Skin of body (tissue), 3 donors: ENCODE measurements around the gene ZNF157. TPM values are rescaled to one million over a fixed set of nuclear protein-coding genes. Genes with fewer than 3 reads are reported as not detected.

Source experiments
- DNase-seq: peaks from one replicate; lab custom pipeline; 2025; lab: John Stamatoyannopoulos, UW
- small RNA-seq: library from RNA; depleted of rRNA; stranded (forward); fragments of <200 nt; gene quantifications from one replicate; pipeline ENCODE3, GENCODE V24; 2014; ENCODE audit warnings: low replicate concordance
- total RNA-seq: library from RNA; depleted of rRNA; stranded (reverse); fragments of >200 nt; gene quantifications from one replicate; pipeline ENCODE4 v1.2.3, GENCODE V29; 2014

Gene ZNF157
- total RNA-seq, 1 donor from 2014 or later = 0.49 TPM

DNA sequence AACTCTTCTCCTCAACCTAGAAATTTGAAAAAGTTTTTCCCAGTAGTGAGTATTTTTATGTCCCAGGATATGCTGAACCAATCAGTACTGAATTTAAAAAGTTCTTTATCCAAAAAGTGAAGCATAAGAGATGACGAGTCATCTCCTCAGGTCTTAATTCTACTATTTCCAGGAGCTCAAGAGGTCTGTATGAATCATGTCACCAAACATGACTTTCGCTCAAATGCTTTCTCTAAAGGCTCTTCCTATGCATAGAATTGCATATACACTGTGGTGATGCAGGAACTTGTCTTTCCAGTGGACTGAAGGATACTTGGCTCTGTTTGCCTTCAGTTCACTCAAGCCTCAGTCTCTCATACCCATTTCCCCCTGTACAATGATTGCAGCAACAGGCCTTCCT, 76.6 kb downstream of the ZNF157 start:
- no peak for DNase-seq

DNA sequence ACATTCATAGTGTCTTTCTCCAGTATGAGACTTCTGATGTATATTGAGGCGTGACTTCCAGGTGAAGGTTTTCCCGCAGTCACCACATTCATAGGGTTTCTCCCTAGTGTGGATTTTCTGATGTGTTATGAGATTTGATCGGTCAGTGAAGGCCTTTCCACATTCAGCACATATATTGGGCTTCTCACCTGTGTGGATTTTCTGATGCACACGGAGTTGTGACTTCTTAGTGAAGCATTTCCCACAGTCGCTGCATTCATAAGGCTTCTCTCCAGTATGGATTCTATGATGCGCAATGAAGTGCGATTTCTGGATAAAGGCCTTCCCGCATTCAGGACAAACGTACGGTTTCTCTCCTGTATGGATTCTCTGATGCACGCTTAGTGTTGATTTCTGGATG, 77.2 kb downstream of the ZNF157 start:
- DNase-seq = no peak

DNA sequence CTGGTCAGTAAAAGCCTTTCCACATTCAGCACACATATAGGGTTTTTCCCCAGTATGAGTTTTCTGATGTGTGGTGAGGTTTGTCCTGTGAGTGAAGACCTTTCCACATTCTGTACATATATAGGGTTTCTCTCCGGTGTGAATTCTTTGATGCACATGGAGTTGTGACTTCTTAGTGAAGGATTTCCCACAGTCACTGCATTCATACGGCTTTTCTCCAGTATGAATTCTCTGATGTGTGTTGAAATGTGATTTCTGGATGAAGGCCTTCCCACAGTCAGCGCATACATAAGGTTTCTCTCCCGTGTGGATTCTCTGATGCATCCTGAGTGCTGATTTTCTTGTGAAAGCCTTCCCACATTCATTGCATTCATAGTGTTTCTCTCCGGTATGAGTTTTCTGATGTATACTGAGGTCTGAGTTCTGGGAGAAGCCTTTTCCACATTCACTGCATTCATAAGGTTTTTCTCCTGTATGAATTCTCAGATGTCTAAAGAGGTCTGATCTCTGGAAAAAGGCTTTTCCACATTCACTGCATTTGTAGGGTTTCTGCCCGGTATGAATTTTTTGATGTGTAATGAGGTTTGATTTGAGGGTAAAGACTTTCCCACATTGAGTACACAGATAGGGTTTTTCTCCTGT, 77.9 kb downstream of the ZNF157 start:
- no peak for DNase-seq

DNA sequence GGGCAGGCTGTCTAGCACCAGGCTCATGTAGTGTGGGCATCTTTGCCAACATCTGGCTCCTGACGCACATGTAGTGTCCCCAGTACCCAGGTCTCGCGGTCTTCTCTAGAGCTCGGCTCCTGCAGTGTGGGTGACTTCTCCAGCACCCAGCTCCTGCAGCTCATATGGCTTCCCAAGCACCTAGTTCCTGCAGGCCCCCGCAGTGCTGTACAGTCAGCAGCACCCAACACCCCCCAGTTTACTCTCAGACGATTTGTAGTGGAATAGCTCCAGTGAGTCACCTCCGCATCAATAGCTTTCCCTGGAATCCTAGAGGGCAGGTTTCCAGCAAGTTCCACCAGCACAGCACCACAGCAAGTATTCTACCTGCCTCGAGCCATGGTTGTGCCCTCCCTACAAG, 81.7 kb downstream of the ZNF157 start:
- no peak for DNase-seq

DNA sequence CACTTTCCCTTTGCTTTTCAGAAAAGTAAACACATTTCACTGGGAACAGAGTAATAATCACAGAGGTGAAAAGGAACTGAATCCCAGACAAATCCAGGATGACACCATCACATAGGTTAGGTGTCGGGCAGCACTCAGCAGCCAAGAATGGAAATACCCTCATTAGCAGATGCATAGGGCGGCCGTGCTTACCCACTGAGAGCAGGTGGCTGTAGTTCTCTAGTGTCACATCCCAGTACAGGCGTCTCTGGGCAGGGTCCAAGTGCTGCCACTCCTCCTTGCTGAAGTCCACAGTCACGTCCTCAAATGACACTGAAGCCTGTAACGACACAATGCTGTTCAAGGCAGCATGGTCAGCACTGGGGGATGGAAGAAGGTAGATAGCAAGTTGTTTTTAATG, 85.7 kb downstream of the ZNF157 start:
- DNase-seq = no peak

DNA sequence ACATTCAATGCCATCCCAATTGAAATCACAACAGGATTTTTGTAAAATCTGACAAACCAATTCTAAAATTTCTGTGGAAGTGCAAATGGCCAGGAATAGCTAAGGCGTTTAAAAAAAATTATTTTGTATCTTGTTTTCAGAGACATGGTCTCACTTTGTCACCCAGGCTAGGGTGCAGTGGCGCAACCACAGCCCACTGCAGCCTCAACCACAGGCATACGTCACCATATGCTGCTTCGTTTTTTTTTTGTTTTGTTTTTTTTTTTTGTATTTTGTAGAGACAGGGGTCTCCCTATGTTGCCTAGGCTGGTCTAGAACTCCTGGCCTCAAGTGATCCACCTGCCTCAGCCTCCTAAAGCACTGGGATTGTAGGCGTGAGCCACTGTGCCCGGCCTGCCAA, 88.2 kb downstream of the ZNF157 start:
- DNase-seq = no peak

DNA sequence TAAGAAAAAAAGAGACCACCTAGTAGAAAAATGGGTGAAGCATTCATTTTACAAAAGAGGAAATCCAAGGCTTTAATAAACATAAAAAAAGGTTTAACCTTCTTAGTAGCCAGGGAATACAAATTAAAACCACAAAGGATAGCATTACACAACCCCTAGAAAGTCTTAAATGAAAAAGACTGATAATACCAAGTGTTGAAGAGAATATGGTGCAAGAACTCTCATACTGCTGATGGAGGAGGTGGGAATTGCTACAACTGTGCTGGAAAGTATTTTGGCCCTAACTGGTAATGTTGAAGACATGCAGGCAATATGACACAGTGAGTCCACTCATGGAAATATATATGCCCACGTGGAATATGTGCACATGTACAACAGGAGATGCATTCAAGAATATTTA, 90.2 kb downstream of the ZNF157 start:
- no peak for DNase-seq

Small RNAs within 50 kb of the gene (small RNA-seq; reads per million reads assigned to genes)
- 0.07 reads per million for gene SNORA11C

Other genes with a start within 250 kb of the ZNF157 start
- 64.8 TPM for gene NDUFB11, start 225.9 kb upstream of the ZNF157 start, total RNA-seq
- gene RBM10, start 225.4 kb upstream of the ZNF157 start, total RNA-seq = 21.4 TPM
- 74.4 TPM for gene UBA1, start 176.7 kb upstream of the ZNF157 start, total RNA-seq
- 38.7 TPM for gene CDK16, start 151.9 kb upstream of the ZNF157 start, total RNA-seq
- gene USP11, start 137.6 kb upstream of the ZNF157 start, total RNA-seq = 49.5 TPM
- 8.1 TPM for gene ZNF41, start 112.6 kb downstream of the ZNF157 start, total RNA-seq
- gene ARAF, start 190.6 kb downstream of the ZNF157 start, total RNA-seq = 11.9 TPM
- 51.4 TPM for gene TIMP1, start 211.9 kb downstream of the ZNF157 start, total RNA-seq
- 0.30 TPM for gene SYN1, start 249.3 kb downstream of the ZNF157 start, total RNA-seq